ENCODE data around the gene PALM. TPM values are rescaled to one million over a fixed set of nuclear protein-coding genes. Genes with fewer than 3 reads are reported as not detected.
"Not testable (repeated sequence)": the region's sequence is repeated elsewhere in the genome, so short reads cannot be mapped to it uniquely, and the experiment has no call there.

PALM gene
- total RNA-seq, 1 donor from 2014 or later = 13.9 TPM

DNA sequence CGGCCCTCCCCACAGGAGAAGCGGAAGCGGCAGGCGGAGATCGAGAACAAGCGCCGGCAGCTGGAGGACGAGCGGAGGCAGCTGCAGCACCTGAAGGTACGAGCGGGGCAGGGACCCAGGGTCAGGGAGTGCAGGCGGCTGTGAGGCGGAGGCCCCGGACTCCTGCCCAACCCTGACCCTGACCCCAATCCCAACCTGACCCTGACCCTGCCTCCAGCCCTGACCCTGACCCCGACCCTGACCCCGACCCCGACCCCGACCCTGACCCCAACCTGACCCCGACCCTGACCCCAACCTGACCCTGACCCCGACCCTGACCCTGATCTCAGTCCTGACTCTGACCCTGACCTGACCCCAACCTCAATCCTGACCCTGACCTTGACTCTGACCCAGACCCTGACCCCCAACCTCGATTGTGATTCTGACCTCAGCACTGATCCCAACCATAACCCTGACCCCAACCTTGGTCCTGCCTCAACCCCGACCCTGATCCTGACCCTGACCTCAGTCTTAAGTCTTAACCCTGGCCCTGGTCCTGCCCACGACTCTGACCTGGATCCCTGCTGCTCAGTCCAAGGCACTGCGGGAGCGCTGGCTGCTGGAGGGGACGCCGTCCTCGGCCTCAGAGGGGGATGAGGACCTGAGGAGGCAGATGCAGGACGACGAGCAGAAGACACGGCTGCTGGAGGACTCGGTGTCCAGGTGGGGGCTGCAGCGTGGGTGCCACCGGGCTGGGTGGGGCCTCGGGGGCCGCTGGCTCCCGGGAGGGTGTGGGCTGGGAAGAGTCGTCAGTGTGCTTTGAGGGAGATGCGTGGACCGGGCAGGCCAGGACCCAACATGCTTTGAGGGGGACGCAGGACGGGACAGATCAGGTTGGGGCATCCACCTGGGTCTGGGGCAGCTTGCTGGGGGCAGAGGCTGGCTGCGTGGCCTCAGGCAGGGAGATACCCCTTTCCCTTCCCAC, 18.5 kb downstream of the PALM start:
- Histone ChIP-seq H2AFZ (replicated peaks) (no peak overlapping the region), H3K4me3 (no peak overlapping the region), H3F3A (ENCODE audit: low read depth) (peaks cover 10% of the 10 kb centered on the region), H3K9me3 (ENCODE audit: low read depth) (no peaks in the 10 kb centered on the region), H3K79me2 (ENCODE audit: low read depth) (no peaks in the 10 kb centered on the region), H3K36me3 (no peaks in the 10 kb centered on the region), H4K20me1 (ENCODE audit: low read depth) (peaks cover 25% of the 10 kb centered on the region), H3K9ac (no peak overlapping the region), H3K27ac (no peak overlapping the region), H3K4me1 (no peaks in the 10 kb centered on the region), H3K4me2 (no peak overlapping the region), H3K27me3 (no peaks in the 10 kb centered on the region)
- Mint-ChIP-seq H3K4me3 (no peak overlapping the region), H3K4me1 (peaks cover 3% of the 10 kb centered on the region), H3K9me3 (no peaks in the 10 kb centered on the region), H3K27me3 (ENCODE audit: insufficient read depth, low read depth) (peaks cover 5% of the 10 kb centered on the region), H3K27ac (no peak overlapping the region), H3K36me3 (peaks cover 7% of the 10 kb centered on the region)
- DNase-seq (ENCODE audit: low spot score) = no peak
- no peak for TF ChIP-seq EZH2phosphoT487 (IDR thresholded peaks at IDR 0.05)
- TF ChIP-seq, protein P1, sequence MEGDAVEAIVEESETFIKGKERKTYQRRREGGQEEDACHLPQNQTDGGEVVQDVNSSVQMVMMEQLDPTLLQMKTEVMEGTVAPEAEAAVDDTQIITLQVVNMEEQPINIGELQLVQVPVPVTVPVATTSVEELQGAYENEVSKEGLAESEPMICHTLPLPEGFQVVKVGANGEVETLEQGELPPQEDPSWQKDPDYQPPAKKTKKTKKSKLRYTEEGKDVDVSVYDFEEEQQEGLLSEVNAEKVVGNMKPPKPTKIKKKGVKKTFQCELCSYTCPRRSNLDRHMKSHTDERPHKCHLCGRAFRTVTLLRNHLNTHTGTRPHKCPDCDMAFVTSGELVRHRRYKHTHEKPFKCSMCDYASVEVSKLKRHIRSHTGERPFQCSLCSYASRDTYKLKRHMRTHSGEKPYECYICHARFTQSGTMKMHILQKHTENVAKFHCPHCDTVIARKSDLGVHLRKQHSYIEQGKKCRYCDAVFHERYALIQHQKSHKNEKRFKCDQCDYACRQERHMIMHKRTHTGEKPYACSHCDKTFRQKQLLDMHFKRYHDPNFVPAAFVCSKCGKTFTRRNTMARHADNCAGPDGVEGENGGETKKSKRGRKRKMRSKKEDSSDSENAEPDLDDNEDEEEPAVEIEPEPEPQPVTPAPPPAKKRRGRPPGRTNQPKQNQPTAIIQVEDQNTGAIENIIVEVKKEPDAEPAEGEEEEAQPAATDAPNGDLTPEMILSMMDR (IDR thresholded peaks at IDR 0.05) = no peak
- TF ChIP-seq EZH2 (IDR thresholded peaks at IDR 0.05) = no peak

DNA sequence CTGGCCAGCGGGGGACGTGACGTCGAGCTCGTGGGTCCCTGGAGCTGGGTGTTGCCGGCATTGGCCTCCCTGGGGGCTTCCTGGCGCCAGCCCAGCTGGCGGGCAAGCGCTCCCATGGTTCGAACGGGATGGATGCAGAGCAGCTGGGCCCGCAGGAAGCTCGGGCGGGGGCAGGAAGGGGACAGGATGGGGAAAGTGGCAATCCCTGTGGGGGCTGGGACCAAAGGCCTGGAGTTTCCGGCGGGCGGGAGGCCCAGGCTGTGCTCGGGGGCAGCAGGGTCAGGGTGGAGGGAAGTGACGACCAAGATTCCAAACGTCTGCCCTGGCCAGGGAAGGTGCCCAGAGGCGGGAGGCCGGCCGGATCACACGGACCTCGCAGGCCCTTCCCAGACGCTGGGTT, 19.3 kb downstream of the PALM start:
- no peaks in the 10 kb centered on the region for H3K9me3 ChIP-seq (ENCODE audit: low read depth)
- peaks cover 7% of the 10 kb centered on the region for H3K36me3 Mint-ChIP-seq
- no peak overlapping the region for H3K27ac Mint-ChIP-seq
- H3K27me3 ChIP-seq = no peaks in the 10 kb centered on the region
- no peaks in the 10 kb centered on the region for H3K9me3 Mint-ChIP-seq
- H3K9ac ChIP-seq = no peak overlapping the region
- no peak overlapping the region for H3K27ac ChIP-seq
- H3K4me2 ChIP-seq = no peak overlapping the region
- no peak for DNase-seq (ENCODE audit: low spot score)
- H3K4me1 ChIP-seq = no peaks in the 10 kb centered on the region
- H3K36me3 ChIP-seq = no peaks in the 10 kb centered on the region
- peaks cover 10% of the 10 kb centered on the region for H3F3A ChIP-seq (ENCODE audit: low read depth)
- peaks cover 18% of the 10 kb centered on the region for H4K20me1 ChIP-seq (ENCODE audit: low read depth)
- H3K4me1 Mint-ChIP-seq = peaks cover 3% of the 10 kb centered on the region
- H3K79me2 ChIP-seq (ENCODE audit: low read depth) = no peaks in the 10 kb centered on the region
- no peak overlapping the region for H3K4me3 Mint-ChIP-seq
- no peak for TF ChIP-seq EZH2 (IDR thresholded peaks at IDR 0.05)
- TF ChIP-seq, protein P1 (IDR thresholded peaks at IDR 0.05) = no peak
- TF ChIP-seq EZH2phosphoT487 (IDR thresholded peaks at IDR 0.05) = no peak
- H2AFZ ChIP-seq (replicated peaks) = no peak overlapping the region
- no peak overlapping the region for H3K4me3 ChIP-seq
- H3K27me3 Mint-ChIP-seq (ENCODE audit: insufficient read depth, low read depth) = peaks cover 5% of the 10 kb centered on the region

DNA sequence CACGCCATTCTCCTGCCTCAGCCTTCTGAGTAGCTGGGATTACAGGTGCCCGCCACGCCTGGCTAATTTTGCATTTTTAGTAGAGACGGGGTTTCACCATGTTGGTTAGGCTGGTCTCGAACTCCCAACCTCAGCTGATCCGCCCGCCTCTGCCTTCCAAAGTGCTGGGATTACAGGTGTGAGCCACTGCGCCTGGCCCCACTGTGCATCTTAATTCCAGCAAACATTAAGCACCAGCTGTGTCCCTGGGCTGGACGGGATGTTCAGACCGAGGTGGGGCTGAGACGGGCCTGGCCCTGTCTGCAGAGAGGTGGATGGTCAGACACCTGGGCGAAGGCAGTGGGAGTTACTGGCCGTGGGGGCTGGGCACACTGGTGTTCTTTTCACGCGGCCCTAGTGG, 20.8 kb downstream of the PALM start:
- not testable (repeated sequence) for H3K4me3 ChIP-seq; H3K9me3 ChIP-seq (ENCODE audit: low read depth); H2AFZ ChIP-seq (replicated peaks); H3K27ac ChIP-seq; H3K9ac ChIP-seq; DNase-seq (ENCODE audit: low spot score); H3K36me3 ChIP-seq; H3K36me3 Mint-ChIP-seq; H3K27ac Mint-ChIP-seq; H3K4me1 Mint-ChIP-seq; H3K79me2 ChIP-seq (ENCODE audit: low read depth); H3K4me2 ChIP-seq; H3K27me3 Mint-ChIP-seq (ENCODE audit: insufficient read depth, low read depth); H3K9me3 Mint-ChIP-seq; H3K27me3 ChIP-seq; H3K4me3 Mint-ChIP-seq; H3K4me1 ChIP-seq
- peaks cover 14% of the 10 kb centered on the region for H3F3A ChIP-seq (ENCODE audit: low read depth)
- H4K20me1 ChIP-seq (ENCODE audit: low read depth) = peaks cover 19% of the 10 kb centered on the region
